K562 (cell line): ENCODE results near the gene CNPY4. TPM values are rescaled to one million over a fixed set of nuclear protein-coding genes. Genes with fewer than 3 reads are reported as not detected.

Experiments used
- ARNT ChIP-seq, 2 experiments: fragments of 450-650 bp; IDR thresholded peaks; 2 replicates each; pipeline ENCODE4 v1.6.1; 2016; ENCODE audit warnings: mild to moderate bottlenecking in 1 of 2
- CBFA2T3 ChIP-seq: fragments of 450-650 bp; IDR thresholded peaks from 2 replicates; pipeline ENCODE4 v1.6.1; 2017
- DPF2 ChIP-seq: fragments of 450-650 bp; IDR thresholded peaks from 2 replicates; pipeline ENCODE4 v1.6.1; 2016
- FUS ChIP-seq: fragments of 200-400 bp; formaldehyde crosslinking; optimal IDR thresholded peaks from 2 replicates; pipeline ENCODE3; 2017; ENCODE audit warnings: low read depth, low read length
- MEF2A ChIP-seq: IDR thresholded peaks from 2 replicates; pipeline ENCODE4 v1.6.1; 2011; ENCODE audit warnings: low read depth, mild to moderate bottlenecking, low read length, moderate library complexity; ENCODE audit not compliant: control insufficient read depth
- NEUROD1 ChIP-seq: fragments of 150-350 bp; IDR thresholded peaks from 2 replicates; pipeline ENCODE4 v1.6.1; 2014; ENCODE audit warnings: borderline replicate concordance, low read length, low read depth; ENCODE audit not compliant: partially characterized antibody
- NFRKB ChIP-seq: fragments of 450-650 bp; IDR thresholded peaks from 2 replicates; pipeline ENCODE4 v1.6.1; 2016; ENCODE audit warnings: low read depth
- RFX5 ChIP-seq: IDR thresholded peaks from 2 replicates; pipeline ENCODE4 v1.6.1; 2011; ENCODE audit warnings: low read depth, mild to moderate bottlenecking, improper control_type of control experiment, low read length
- ZBTB17 ChIP-seq: fragments of 450-650 bp; formaldehyde crosslinking; IDR thresholded peaks from 2 replicates; pipeline ENCODE4 v1.4.0; 2020; ENCODE audit warnings: mild to moderate bottlenecking
- ZNF121 ChIP-seq: sonication (generic); formaldehyde crosslinking; conservative IDR thresholded peaks from 2 replicates; pipeline ENCODE4 v1.8.0; 2022; ENCODE audit warnings: missing genetic modification reagents
- ZNF551 ChIP-seq: fragments of 250-450 bp; sonication (Bioruptor Pico); IDR thresholded peaks from 2 replicates; pipeline ENCODE4 v1.5.0; 2021; ENCODE audit warnings: mild to moderate bottlenecking, moderate library complexity
- polyA plus RNA-seq, 8 experiments: library from polyadenylated mRNA; depleted of rRNA in 4 of 8; stranded (reverse) in 5 of 8; unstranded in 3 of 8; fragments of >200 nt; fragmentation: Nextera tagmentation in 2 of 8; fragmentation: Illumina TruSeq in 1 of 8; extraction: Ambion mirVana in 2 of 8; extraction: Trizol in 1 of 8; gene quantifications; 2 replicates each; pipeline versions ENCODE4 v1.2.1 to v1.2.3, GENCODE V29; 2011 to 2014; ENCODE audit warnings: inconsistent platforms in 1 of 8, missing spikeins in 1 of 8
- total RNA-seq, 7 experiments: library from RNA; depleted of rRNA in 6 of 7; stranded (reverse); fragments of >200 nt in 6 of 7; fragmentation: Illumina TruSeq in 2 of 7; extraction: Trizol in 2 of 7; gene quantifications; 2 replicates each; pipeline versions ENCODE4 v1.2.1 to v1.2.3, GENCODE V29; 2011 to 2021; ENCODE audit warnings: low replicate concordance in 1 of 7
- TF ChIP-seq, protein P1 (sequence below): fragments of 250-450 bp; sonication (Bioruptor Pico); IDR thresholded peaks from 2 replicates; pipeline ENCODE4 v1.8.0; 2021; ENCODE audit warnings: borderline replicate concordance, mild to moderate bottlenecking, moderate library complexity; ENCODE audit not compliant: poor library complexity, severe bottlenecking
- TF ChIP-seq, protein P2 (sequence below): sonication (generic); formaldehyde crosslinking; IDR thresholded peaks from 2 replicates; pipeline ENCODE4 v1.8.1; 2023; ENCODE audit warnings: mild to moderate bottlenecking, missing genetic modification reagents
- TF ChIP-seq, protein P3 (sequence below): fragments of 450-650 bp; IDR thresholded peaks from one replicate; pipeline ENCODE4 v1.6.1; 2018; ENCODE audit warnings: mild to moderate bottlenecking, moderate library complexity; ENCODE audit not compliant: partially characterized antibody
- TF ChIP-seq, protein P4 (sequence below): fragments of 150-350 bp; IDR thresholded peaks from 2 replicates; pipeline ENCODE4 v1.6.1; 2014; ENCODE audit warnings: low read depth, mild to moderate bottlenecking, low read length, borderline replicate concordance
- TF ChIP-seq, protein P5 (sequence below): fragments of 200-800 bp; sonication (Bioruptor generic); IDR thresholded peaks from 2 replicates; pipeline ENCODE4 v1.6.1; 2017; ENCODE audit warnings: missing genetic modification characterization, missing compliant biosample characterization

The CNPY4 gene
- total and polyA plus RNA-seq, 9 of the 15 experiments (the other 6 are each of a cell fraction or from before 2014, with no cell fraction given) = 1.9 to 11.2 (median 7.0) TPM

DNA sequence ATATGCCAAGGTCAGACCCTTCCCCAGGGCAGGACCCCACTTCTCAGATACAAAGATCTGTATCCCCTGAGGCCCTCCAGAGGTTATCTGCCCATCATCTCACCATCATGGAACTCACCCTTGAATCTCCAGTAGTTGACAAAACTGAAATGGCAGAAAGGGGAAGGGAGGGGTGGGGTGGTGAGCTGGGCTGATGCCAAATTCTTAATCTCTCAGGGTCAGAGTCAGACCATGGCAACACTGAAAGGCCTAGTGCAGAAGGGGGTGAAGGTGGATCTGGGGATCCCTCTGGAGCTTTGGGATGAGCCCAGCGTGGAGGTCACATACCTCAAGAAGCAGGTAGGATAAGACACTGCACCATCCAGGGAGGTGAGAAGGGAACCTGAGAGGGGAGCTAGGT is 3.1 kb downstream of the CNPY4 start (continued):
- TF ChIP-seq, protein P1, sequence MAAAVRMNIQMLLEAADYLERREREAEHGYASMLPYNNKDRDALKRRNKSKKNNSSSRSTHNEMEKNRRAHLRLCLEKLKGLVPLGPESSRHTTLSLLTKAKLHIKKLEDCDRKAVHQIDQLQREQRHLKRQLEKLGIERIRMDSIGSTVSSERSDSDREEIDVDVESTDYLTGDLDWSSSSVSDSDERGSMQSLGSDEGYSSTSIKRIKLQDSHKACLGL = no peak
- TF ChIP-seq NEUROD1 (no peak), RFX5 (no peak), ZNF551 (CRISPR knock-in tag) (no peak), ZNF121 (CRISPR knock-in tag) (no peak), FUS (no peak), MEF2A (no peak), CBFA2T3 (0 out of 2 replicates have a peak, but pooled peaks have one; percentile 28), NFRKB (no peak), ARNT (IDR thresholded peaks at IDR 0.05) (no peak), ZBTB17 (no peak), DPF2 (peak; percentile 31; the same call in 1 of the 2 replicates)
- TF ChIP-seq, protein P2, sequence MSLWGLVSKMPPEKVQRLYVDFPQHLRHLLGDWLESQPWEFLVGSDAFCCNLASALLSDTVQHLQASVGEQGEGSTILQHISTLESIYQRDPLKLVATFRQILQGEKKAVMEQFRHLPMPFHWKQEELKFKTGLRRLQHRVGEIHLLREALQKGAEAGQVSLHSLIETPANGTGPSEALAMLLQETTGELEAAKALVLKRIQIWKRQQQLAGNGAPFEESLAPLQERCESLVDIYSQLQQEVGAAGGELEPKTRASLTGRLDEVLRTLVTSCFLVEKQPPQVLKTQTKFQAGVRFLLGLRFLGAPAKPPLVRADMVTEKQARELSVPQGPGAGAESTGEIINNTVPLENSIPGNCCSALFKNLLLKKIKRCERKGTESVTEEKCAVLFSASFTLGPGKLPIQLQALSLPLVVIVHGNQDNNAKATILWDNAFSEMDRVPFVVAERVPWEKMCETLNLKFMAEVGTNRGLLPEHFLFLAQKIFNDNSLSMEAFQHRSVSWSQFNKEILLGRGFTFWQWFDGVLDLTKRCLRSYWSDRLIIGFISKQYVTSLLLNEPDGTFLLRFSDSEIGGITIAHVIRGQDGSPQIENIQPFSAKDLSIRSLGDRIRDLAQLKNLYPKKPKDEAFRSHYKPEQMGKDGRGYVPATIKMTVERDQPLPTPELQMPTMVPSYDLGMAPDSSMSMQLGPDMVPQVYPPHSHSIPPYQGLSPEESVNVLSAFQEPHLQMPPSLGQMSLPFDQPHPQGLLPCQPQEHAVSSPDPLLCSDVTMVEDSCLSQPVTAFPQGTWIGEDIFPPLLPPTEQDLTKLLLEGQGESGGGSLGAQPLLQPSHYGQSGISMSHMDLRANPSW = no peak
- TF ChIP-seq, protein P3, sequence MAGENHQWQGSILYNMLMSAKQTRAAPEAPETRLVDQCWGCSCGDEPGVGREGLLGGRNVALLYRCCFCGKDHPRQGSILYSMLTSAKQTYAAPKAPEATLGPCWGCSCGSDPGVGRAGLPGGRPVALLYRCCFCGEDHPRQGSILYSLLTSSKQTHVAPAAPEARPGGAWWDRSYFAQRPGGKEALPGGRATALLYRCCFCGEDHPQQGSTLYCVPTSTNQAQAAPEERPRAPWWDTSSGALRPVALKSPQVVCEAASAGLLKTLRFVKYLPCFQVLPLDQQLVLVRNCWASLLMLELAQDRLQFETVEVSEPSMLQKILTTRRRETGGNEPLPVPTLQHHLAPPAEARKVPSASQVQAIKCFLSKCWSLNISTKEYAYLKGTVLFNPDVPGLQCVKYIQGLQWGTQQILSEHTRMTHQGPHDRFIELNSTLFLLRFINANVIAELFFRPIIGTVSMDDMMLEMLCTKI = no peak
- TF ChIP-seq, protein P4, sequence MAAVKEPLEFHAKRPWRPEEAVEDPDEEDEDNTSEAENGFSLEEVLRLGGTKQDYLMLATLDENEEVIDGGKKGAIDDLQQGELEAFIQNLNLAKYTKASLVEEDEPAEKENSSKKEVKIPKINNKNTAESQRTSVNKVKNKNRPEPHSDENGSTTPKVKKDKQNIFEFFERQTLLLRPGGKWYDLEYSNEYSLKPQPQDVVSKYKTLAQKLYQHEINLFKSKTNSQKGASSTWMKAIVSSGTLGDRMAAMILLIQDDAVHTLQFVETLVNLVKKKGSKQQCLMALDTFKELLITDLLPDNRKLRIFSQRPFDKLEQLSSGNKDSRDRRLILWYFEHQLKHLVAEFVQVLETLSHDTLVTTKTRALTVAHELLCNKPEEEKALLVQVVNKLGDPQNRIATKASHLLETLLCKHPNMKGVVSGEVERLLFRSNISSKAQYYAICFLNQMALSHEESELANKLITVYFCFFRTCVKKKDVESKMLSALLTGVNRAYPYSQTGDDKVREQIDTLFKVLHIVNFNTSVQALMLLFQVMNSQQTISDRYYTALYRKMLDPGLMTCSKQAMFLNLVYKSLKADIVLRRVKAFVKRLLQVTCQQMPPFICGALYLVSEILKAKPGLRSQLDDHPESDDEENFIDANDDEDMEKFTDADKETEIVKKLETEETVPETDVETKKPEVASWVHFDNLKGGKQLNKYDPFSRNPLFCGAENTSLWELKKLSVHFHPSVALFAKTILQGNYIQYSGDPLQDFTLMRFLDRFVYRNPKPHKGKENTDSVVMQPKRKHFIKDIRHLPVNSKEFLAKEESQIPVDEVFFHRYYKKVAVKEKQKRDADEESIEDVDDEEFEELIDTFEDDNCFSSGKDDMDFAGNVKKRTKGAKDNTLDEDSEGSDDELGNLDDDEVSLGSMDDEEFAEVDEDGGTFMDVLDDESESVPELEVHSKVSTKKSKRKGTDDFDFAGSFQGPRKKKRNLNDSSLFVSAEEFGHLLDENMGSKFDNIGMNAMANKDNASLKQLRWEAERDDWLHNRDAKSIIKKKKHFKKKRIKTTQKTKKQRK = no peak
- TF ChIP-seq, protein P5, sequence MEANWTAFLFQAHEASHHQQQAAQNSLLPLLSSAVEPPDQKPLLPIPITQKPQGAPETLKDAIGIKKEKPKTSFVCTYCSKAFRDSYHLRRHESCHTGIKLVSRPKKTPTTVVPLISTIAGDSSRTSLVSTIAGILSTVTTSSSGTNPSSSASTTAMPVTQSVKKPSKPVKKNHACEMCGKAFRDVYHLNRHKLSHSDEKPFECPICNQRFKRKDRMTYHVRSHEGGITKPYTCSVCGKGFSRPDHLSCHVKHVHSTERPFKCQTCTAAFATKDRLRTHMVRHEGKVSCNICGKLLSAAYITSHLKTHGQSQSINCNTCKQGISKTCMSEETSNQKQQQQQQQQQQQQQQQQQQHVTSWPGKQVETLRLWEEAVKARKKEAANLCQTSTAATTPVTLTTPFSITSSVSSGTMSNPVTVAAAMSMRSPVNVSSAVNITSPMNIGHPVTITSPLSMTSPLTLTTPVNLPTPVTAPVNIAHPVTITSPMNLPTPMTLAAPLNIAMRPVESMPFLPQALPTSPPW (CRISPR knock-in tag) = peak; percentile 82
